Mucosa of stomach (tissue), 1 donor: Measurements from ENCODE around the gene RASA2.
"Not testable (repeated sequence)": the region's sequence is repeated elsewhere in the genome, so short reads cannot be mapped to it uniquely, and the experiment has no call there.

ENCODE experiments used
- H3K27me3 ChIP-seq: one replicate; pipeline ENCODE4 v1.7.0; 2013; ENCODE audit warnings: mild to moderate bottlenecking, low read length; ENCODE audit not compliant: control insufficient read depth, insufficient read depth
- H3K36me3 ChIP-seq: one replicate; pipeline ENCODE4 v1.7.0; 2013; ENCODE audit warnings: low read length; ENCODE audit not compliant: control insufficient read depth, insufficient read depth
- H3K4me1 ChIP-seq: one replicate; pipeline ENCODE4 v1.7.0; 2013; ENCODE audit warnings: mild to moderate bottlenecking, low read length; ENCODE audit not compliant: control insufficient read depth, insufficient read depth
- H3K4me3 ChIP-seq: one replicate; pipeline ENCODE4 v1.7.0; 2013; ENCODE audit warnings: low read length
- H3K9ac ChIP-seq: one replicate; pipeline ENCODE4 v1.7.0; 2013; ENCODE audit warnings: mild to moderate bottlenecking, low read length, moderate library complexity
- H3K9me3 ChIP-seq: one replicate; pipeline ENCODE4 v1.7.0; 2013; ENCODE audit warnings: mild to moderate bottlenecking, low read length, moderate library complexity; ENCODE audit not compliant: control insufficient read depth
- donor health status: Pancreatic carcinoma.

RASA2 gene

DNA sequence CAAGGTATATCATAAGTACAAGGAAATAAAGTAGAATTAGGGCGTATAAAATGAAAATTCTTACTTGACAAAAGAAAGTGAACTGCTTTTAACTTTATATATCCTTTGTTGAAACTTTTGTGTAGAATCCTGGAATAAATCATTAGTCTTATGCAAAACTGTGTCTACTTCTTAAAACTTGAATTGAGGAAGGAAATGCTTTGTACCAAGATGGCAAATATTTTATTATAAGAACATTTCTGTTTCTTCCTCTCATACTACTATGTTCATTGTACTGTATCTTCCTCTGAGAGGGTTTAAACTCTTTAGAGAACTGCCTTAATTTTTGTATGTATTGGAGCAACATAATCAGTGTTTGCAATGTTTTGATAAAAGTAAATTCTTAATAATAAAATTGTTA lies 42.0 kb downstream of the RASA2 start:
- no peaks in the 10 kb centered on the region for H3K36me3 ChIP-seq
- no peak overlapping the region for H3K9ac ChIP-seq
- no peaks in the 10 kb centered on the region for H3K27me3 ChIP-seq
- no peaks in the 10 kb centered on the region for H3K4me1 ChIP-seq
- H3K4me3 ChIP-seq: no peak overlapping the region
- H3K9me3 ChIP-seq: no peaks in the 10 kb centered on the region

GRCh38 chr3:141529256-141529655 lies 42.4 kb downstream of the RASA2 start:
- H3K9me3 ChIP-seq: no peaks in the 10 kb centered on the region
- no peak overlapping the region for H3K9ac ChIP-seq
- no peaks in the 10 kb centered on the region for H3K36me3 ChIP-seq
- H3K27me3 ChIP-seq: no peaks in the 10 kb centered on the region
- no peaks in the 10 kb centered on the region for H3K4me1 ChIP-seq
- no peak overlapping the region for H3K4me3 ChIP-seq

DNA sequence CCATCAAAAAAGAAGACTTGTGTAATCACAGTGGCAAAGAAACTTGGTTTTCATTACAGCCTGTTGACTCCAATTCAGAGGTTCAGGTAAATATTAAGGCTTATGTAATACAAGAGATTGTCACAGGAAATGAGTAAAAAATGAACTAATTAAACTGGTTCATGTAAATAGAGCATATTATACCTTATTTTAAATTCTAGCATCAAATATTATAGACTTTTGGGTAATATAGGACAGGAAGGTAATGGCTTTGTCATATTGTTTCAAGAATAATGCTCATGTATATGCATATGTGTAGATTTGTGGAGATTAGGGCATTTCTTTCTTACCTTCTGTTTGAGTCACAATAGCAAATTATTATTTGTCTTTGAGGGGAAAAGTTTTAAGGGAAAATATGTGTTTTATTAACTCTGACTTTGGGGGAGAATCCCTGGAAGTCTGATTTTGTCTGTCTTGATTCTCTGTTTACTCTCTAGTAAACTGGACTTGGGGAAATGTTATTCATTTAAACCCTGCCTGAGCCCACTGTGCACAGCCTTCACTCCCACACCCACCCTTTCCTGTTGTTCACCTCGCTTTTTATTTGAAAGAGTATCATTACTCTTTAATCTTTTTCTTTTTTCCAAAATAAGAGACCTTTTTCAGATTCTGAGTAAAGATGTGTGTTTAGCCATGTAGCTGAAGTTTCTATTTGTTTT lies 43.0 kb downstream of the RASA2 start:
- Histone ChIP-seq H3K4me1 (no peaks in the 10 kb centered on the region), H3K9ac (no peak overlapping the region), H3K9me3 (no peaks in the 10 kb centered on the region), H3K27me3 (no peaks in the 10 kb centered on the region), H3K36me3 (no peaks in the 10 kb centered on the region), H3K4me3 (no peak overlapping the region)

GRCh38 chr3:141530415-141530768 lies 43.6 kb downstream of the RASA2 start:
- H3K9me3 ChIP-seq: no peaks in the 10 kb centered on the region
- no peaks in the 10 kb centered on the region for H3K27me3 ChIP-seq
- H3K4me1 ChIP-seq: no peaks in the 10 kb centered on the region
- H3K4me3 ChIP-seq: no peak overlapping the region
- H3K9ac ChIP-seq: no peak overlapping the region
- H3K36me3 ChIP-seq: no peaks in the 10 kb centered on the region

- Histone ChIP-seq H3K4me3 (no peak overlapping the region), H3K9ac (no peak overlapping the region), H3K27me3 (no peaks in the 10 kb centered on the region), H3K36me3 (no peaks in the 10 kb centered on the region), H3K4me1 (no peaks in the 10 kb centered on the region), H3K9me3 (no peaks in the 10 kb centered on the region)
These were observed 45.8 kb downstream of the RASA2 start for GRCh38 chr3:141532609-141533008.

- not testable (repeated sequence) for H3K4me3 ChIP-seq, H3K9me3 ChIP-seq, H3K36me3 ChIP-seq, H3K27me3 ChIP-seq, H3K4me1 ChIP-seq, H3K9ac ChIP-seq
These were observed 49.2 kb downstream of the RASA2 start for GRCh38 chr3:141536017-141536416.

DNA sequence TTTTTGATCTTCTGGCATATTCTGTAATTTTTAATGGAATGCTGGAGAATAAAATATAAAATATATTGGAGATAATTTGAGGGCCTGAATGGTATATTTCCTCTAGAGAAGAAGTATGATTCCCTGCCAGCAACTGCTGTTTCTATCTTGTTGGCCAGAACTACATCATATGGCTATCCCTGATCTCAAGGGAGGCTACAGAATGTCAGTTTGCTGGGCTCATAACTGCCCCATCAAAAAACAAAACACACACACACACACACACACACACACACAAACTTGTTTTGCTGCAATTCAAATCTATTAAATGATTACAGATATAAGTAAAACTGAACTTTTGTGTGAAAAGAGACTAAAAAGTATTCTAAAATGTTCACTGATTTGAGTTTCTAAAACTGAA lies 51.0 kb downstream of the RASA2 start:
- Histone ChIP-seq H3K36me3 (no peaks in the 10 kb centered on the region), H3K4me1 (no peaks in the 10 kb centered on the region)

DNA sequence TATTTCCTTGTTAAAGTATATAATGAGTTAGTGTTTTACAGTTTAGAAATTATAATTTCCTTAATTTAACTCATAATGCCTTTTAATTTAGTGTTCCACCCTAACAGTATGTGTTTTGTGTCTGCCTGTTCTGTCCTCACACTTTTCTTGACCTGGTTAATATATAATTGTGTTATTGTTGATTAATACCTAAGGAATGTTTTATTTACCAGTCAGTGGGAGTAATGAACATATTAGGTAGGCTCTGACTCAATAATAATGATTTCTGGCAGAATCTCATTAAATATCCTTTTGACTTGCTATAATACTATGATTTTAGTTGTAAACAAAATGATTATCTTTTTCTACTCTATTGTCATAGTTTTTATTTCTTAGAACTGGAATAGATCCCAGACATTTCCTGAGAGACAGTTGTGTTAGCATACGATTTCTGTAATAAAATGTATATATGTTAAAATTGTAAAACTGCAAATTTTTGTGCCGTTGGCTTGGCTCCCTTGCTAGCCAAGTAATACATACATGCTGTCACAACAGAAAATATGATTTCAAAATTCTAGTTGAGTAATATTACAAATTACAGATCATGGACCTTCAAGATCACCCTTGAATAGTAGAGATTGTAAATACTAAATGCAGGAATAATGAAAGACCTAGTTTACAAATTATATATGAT lies 51.9 kb downstream of the RASA2 start:
- no peaks in the 10 kb centered on the region for H3K36me3 ChIP-seq
- H3K27me3 ChIP-seq: no peaks in the 10 kb centered on the region
- no peak overlapping the region for H3K9ac ChIP-seq
- no peak overlapping the region for H3K4me3 ChIP-seq
- no peaks in the 10 kb centered on the region for H3K9me3 ChIP-seq
- no peaks in the 10 kb centered on the region for H3K4me1 ChIP-seq

More for the DNA sequence above, 51.0 kb downstream of the RASA2 start:
- H3K4me3 ChIP-seq: no peak overlapping the region
- no peaks in the 10 kb centered on the region for H3K27me3 ChIP-seq
- no peak overlapping the region for H3K9ac ChIP-seq
- H3K9me3 ChIP-seq: no peaks in the 10 kb centered on the region

GRCh38 chr3:141539431-141540187 lies 52.8 kb downstream of the RASA2 start:
- Histone ChIP-seq H3K27me3 (no peaks in the 10 kb centered on the region), H3K36me3 (no peaks in the 10 kb centered on the region), H3K9ac (no peak overlapping the region), H3K9me3 (no peaks in the 10 kb centered on the region), H3K4me1 (no peaks in the 10 kb centered on the region), H3K4me3 (no peak overlapping the region)

DNA sequence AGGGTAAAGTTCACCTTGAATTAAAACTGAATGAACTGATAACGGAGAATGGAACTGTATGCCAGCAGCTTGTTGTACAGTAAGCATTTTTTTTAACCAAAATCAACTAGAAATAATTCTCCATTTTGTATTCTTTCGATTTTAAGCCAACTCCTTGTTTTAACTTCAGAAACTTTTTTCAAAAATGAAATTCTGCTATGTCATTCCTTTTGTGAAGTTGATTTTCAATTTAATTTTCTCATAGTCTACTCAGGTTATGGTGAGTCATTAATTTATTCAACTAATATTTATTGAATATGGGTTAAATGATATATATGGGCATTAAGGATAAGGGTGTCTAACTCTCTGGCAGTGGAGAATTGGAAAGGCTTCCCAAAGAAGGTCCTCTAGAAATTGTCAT lies 53.7 kb downstream of the RASA2 start:
- H3K36me3 ChIP-seq: no peaks in the 10 kb centered on the region
- H3K9ac ChIP-seq: no peak overlapping the region

GRCh38 chr3:141542202-141542969 lies 55.6 kb downstream of the RASA2 start:
- H3K4me3 ChIP-seq: no peak overlapping the region
- H3K36me3 ChIP-seq: no peaks in the 10 kb centered on the region
- H3K9ac ChIP-seq: no peak overlapping the region
- no peaks in the 10 kb centered on the region for H3K9me3 ChIP-seq
- H3K27me3 ChIP-seq: no peaks in the 10 kb centered on the region
- H3K4me1 ChIP-seq: no peaks in the 10 kb centered on the region

More for the DNA sequence above, 53.7 kb downstream of the RASA2 start:
- no peaks in the 10 kb centered on the region for H3K27me3 ChIP-seq
- no peaks in the 10 kb centered on the region for H3K4me1 ChIP-seq
- H3K9me3 ChIP-seq: no peaks in the 10 kb centered on the region
- H3K4me3 ChIP-seq: no peak overlapping the region

DNA sequence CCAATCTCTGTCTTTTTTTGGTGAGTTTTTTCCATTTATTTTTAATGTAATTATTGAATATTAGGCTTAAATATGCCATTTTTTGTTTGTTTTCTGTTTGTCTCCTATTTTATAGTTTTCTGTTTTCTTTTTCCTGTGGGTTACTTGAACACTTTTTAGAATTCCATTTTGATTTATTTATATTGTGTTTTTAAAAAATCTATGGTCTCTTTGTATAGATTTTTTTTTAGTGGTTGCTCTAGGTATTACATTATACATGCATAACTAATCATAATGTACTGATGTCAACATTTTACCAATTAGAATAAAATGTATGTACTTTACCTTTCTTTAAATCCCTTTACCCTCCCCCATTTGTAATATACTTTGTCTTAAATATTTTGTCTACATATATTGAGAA lies 56.2 kb downstream of the RASA2 start:
- no peak overlapping the region for H3K9ac ChIP-seq
- no peaks in the 10 kb centered on the region for H3K36me3 ChIP-seq
- H3K9me3 ChIP-seq: no peaks in the 10 kb centered on the region
- no peaks in the 10 kb centered on the region for H3K4me1 ChIP-seq
- no peaks in the 10 kb centered on the region for H3K27me3 ChIP-seq
- H3K4me3 ChIP-seq: no peak overlapping the region
